HepG2 (cell line): ENCODE measurements around the gene HSD3B7. TPM values are rescaled to one million over a fixed set of nuclear protein-coding genes. Genes with fewer than 3 reads are reported as not detected.
A peak's percentile ranks its signal among the peaks of the same experiment; 100 is the strongest.

Experiments used
- CENPT ChIP-seq: sonication (generic); formaldehyde crosslinking; IDR thresholded peaks from 2 replicates; pipeline ENCODE4 v1.8.0; 2022; ENCODE audit warnings: low read depth, mild to moderate bottlenecking, moderate library complexity, missing genetic modification reagents
- DNMT3B ChIP-seq: conservative IDR thresholded peaks from 2 replicates; pipeline ENCODE4 v1.6.1; 2016; ENCODE audit warnings: missing biosample characterization, control low read depth
- FOXC1 ChIP-seq: sonication (generic); formaldehyde crosslinking; IDR thresholded peaks from 2 replicates; pipeline ENCODE4 v1.8.0; 2022; ENCODE audit warnings: mild to moderate bottlenecking, missing genetic modification reagents, borderline replicate concordance
- HCFC1 ChIP-seq: fragments of 150-350 bp; IDR thresholded peaks from 2 replicates; pipeline ENCODE4 v1.6.1; 2014; ENCODE audit warnings: low read depth, low read length
- HNRNPK ChIP-seq: fragments of 200-400 bp; formaldehyde crosslinking; IDR thresholded peaks from 2 replicates; pipeline ENCODE4 v1.6.1; 2018; ENCODE audit warnings: low read length, low read depth, moderate library complexity, mild to moderate bottlenecking; ENCODE audit not compliant: poor library complexity, severe bottlenecking
- MED1 ChIP-seq: sonication (generic); formaldehyde crosslinking; IDR thresholded peaks from 2 replicates; pipeline ENCODE4 v1.4.0; 2020; ENCODE audit warnings: missing genetic modification reagents
- MEIS1 ChIP-seq: sonication (generic); formaldehyde crosslinking; IDR thresholded peaks from 2 replicates; pipeline ENCODE4 v1.9.0; 2021; ENCODE audit warnings: mild to moderate bottlenecking, missing genetic modification reagents, moderate library complexity, borderline replicate concordance
- RXRA ChIP-seq: sonication (generic); formaldehyde crosslinking; IDR thresholded peaks from 2 replicates; pipeline ENCODE4 v1.5.1; 2020; ENCODE audit warnings: missing genetic modification reagents
- U2AF2 ChIP-seq: fragments of 200-400 bp; formaldehyde crosslinking; IDR thresholded peaks from 2 replicates; pipeline ENCODE4 v1.6.1; 2017; ENCODE audit warnings: low read depth, mild to moderate bottlenecking, low read length
- ZBTB42 ChIP-seq: sonication (generic); formaldehyde crosslinking; IDR thresholded peaks from 2 replicates; pipeline ENCODE4 v1.5.0; 2020; ENCODE audit warnings: mild to moderate bottlenecking, missing genetic modification reagents
- ZBTB8A ChIP-seq: sonication (generic); formaldehyde crosslinking; IDR thresholded peaks from 2 replicates; pipeline ENCODE4 v1.4.0; 2020; ENCODE audit warnings: mild to moderate bottlenecking, low read depth, missing genetic modification reagents, borderline replicate concordance
- ZFP90 ChIP-seq: sonication (generic); formaldehyde crosslinking; IDR thresholded peaks from 2 replicates; pipeline ENCODE4 v1.8.0; 2022; ENCODE audit warnings: missing genetic modification reagents, mild to moderate bottlenecking, inconsistent platforms, borderline replicate concordance
- ZNF326 ChIP-seq: sonication (generic); formaldehyde crosslinking; IDR thresholded peaks from 2 replicates; pipeline ENCODE4 v1.4.0; 2020; ENCODE audit warnings: missing genetic modification reagents, borderline replicate concordance
- ZNF788 ChIP-seq: sonication (generic); formaldehyde crosslinking; IDR thresholded peaks from 2 replicates; pipeline ENCODE4 v1.5.0; 2020; ENCODE audit warnings: mild to moderate bottlenecking, missing genetic modification reagents, borderline replicate concordance
- ZSCAN31 ChIP-seq: sonication (generic); formaldehyde crosslinking; IDR thresholded peaks from 2 replicates; pipeline ENCODE4 v1.5.0; 2020; ENCODE audit warnings: low read depth, mild to moderate bottlenecking, missing genetic modification reagents
- polyA plus RNA-seq, 8 experiments: library from polyadenylated mRNA; depleted of rRNA in 3 of 8; stranded (reverse) in 7 of 8; unstranded in 1 of 8; fragments of >200 nt; fragmentation: Illumina TruSeq in 4 of 8; extraction: Trizol in 4 of 8; gene quantifications; 2 replicates each; pipeline versions ENCODE4 v1.2.1 to v1.2.3, GENCODE V29; 2011 to 2016; ENCODE audit warnings: low read depth in 4 of 8, missing spikeins in 1 of 8, mixed read lengths in 1 of 8; ENCODE audit not compliant: insufficient read depth in 1 of 8
- total RNA-seq, 5 experiments: library from RNA; depleted of rRNA; stranded (reverse); fragments of >200 nt; fragmentation: Illumina TruSeq; extraction: Trizol; gene quantifications; 2 replicates each; pipeline ENCODE4 v1.2.3, GENCODE V29; 2016; ENCODE audit warnings: low read depth in 1 of 5
- TF ChIP-seq, protein P1 (sequence below): sonication (generic); formaldehyde crosslinking; IDR thresholded peaks from 2 replicates; pipeline ENCODE4 v1.8.1; 2022; ENCODE audit warnings: mild to moderate bottlenecking, missing genetic modification reagents
- TF ChIP-seq, protein P2 (sequence below): sonication (generic); formaldehyde crosslinking; IDR thresholded peaks from 2 replicates; pipeline ENCODE4 v1.8.1; 2022; ENCODE audit warnings: low read depth, mild to moderate bottlenecking, missing genetic modification reagents
- TF ChIP-seq, protein P3 (sequence below): sonication (generic); formaldehyde crosslinking; IDR thresholded peaks from 2 replicates; pipeline ENCODE4 v1.4.0; 2020; ENCODE audit warnings: missing genetic modification reagents, mild to moderate bottlenecking, borderline replicate concordance
- TF ChIP-seq, protein P4 (sequence below): sonication (generic); formaldehyde crosslinking; conservative IDR thresholded peaks from 2 replicates; pipeline ENCODE4 v1.8.1; 2023; ENCODE audit warnings: missing genetic modification reagents

HSD3B7 gene
- total and polyA plus RNA-seq, 2 of the 13 experiments (the other 11 are each of a cell fraction or from before 2014, with no cell fraction given), result 32.9 to 69.7 TPM

DNA sequence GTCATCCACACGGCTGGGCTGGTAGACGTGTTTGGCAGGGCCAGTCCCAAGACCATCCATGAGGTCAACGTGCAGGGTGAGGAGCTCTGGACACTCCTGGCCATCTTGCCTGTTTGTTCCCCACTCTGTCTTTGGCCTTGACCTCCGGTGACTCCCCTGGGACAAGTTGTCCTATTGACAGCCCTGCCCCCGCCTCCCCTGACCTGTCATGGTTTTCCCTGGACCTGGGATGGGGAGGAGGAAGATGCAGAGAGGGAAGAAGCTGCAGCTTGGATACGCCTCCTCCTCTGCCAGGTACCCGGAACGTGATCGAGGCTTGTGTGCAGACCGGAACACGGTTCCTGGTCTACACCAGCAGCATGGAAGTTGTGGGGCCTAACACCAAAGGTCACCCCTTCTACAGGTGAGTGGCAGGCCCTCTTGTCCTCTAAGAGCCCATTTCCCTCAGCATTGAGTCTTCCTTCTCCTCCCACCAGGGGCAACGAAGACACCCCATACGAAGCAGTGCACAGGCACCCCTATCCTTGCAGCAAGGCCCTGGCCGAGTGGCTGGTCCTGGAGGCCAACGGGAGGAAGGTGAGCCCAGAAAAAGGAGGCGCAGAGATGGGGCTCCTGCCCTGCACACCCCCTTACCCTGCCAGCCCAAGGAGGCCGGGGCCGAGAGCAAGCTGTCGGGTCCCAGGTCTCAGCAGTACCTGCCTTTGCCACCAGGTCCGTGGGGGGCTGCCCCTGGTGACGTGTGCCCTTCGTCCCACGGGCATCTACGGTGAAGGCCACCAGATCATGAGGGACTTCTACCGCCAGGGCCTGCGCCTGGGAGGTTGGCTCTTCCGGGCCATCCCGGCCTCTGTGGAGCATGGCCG lies 1.4 kb downstream of the HSD3B7 start (continued):
- TF ChIP-seq ZBTB42 (CRISPR knock-in tag) (no peak), ZFP90 (no peak; the same call in 1 of the 2 replicates), ZSCAN31 (CRISPR knock-in tag) (no peak), ZBTB8A (CRISPR knock-in tag) (no peak), DNMT3B (CRISPR knock-in tag) (no peak), FOXC1 (0 out of 2 replicates have a peak, but pooled peaks have one; percentile 20), RXRA (peak; percentile 90), CENPT (0 out of 2 replicates have a peak, but pooled peaks have one; percentile 68), HCFC1 (no peak), U2AF2 (no peak), MEIS1 (CRISPR knock-in tag) (no peak; the same call in 1 of the 2 replicates), ZNF788 (CRISPR knock-in tag) (peak; percentile 59; the same call in 1 of the 2 replicates), ZNF326 (CRISPR knock-in tag) (no peak), HNRNPK (no peak), MED1 (CRISPR knock-in tag) (no peak)
- TF ChIP-seq, protein P1, sequence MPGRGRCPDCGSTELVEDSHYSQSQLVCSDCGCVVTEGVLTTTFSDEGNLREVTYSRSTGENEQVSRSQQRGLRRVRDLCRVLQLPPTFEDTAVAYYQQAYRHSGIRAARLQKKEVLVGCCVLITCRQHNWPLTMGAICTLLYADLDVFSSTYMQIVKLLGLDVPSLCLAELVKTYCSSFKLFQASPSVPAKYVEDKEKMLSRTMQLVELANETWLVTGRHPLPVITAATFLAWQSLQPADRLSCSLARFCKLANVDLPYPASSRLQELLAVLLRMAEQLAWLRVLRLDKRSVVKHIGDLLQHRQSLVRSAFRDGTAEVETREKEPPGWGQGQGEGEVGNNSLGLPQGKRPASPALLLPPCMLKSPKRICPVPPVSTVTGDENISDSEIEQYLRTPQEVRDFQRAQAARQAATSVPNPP, result no peak
- TF ChIP-seq, protein P2, sequence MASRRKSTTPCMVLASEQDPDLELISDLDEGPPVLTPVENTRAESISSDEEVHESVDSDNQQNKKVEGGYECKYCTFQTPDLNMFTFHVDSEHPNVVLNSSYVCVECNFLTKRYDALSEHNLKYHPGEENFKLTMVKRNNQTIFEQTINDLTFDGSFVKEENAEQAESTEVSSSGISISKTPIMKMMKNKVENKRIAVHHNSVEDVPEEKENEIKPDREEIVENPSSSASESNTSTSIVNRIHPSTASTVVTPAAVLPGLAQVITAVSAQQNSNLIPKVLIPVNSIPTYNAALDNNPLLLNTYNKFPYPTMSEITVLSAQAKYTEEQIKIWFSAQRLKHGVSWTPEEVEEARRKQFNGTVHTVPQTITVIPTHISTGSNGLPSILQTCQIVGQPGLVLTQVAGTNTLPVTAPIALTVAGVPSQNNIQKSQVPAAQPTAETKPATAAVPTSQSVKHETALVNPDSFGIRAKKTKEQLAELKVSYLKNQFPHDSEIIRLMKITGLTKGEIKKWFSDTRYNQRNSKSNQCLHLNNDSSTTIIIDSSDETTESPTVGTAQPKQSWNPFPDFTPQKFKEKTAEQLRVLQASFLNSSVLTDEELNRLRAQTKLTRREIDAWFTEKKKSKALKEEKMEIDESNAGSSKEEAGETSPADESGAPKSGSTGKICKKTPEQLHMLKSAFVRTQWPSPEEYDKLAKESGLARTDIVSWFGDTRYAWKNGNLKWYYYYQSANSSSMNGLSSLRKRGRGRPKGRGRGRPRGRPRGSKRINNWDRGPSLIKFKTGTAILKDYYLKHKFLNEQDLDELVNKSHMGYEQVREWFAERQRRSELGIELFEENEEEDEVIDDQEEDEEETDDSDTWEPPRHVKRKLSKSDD (CRISPR knock-in tag), result no peak
- TF ChIP-seq, protein P3, sequence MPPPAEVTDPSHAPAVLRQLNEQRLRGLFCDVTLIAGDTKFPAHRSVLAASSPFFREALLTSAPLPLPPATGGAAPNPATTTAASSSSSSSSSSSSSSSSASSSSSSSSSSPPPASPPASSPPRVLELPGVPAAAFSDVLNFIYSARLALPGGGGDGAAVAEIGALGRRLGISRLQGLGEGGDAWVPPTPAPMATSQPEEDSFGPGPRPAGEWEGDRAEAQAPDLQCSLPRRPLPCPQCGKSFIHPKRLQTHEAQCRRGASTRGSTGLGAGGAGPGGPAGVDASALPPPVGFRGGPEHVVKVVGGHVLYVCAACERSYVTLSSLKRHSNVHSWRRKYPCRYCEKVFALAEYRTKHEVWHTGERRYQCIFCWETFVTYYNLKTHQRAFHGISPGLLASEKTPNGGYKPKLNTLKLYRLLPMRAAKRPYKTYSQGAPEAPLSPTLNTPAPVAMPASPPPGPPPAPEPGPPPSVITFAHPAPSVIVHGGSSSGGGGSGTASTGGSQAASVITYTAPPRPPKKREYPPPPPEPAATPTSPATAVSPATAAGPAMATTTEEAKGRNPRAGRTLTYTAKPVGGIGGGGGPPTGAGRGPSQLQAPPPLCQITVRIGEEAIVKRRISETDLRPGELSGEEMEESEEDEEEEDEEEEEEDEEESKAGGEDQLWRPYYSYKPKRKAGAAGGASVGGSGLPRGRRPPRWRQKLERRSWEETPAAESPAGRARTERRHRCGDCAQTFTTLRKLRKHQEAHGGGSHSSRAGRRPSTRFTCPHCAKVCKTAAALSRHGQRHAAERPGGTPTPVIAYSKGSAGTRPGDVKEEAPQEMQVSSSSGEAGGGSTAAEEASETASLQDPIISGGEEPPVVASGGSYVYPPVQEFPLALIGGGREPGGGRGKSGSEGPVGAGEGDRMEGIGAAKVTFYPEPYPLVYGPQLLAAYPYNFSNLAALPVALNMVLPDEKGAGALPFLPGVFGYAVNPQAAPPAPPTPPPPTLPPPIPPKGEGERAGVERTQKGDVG (CRISPR knock-in tag), result no peak
- TF ChIP-seq, protein P4, sequence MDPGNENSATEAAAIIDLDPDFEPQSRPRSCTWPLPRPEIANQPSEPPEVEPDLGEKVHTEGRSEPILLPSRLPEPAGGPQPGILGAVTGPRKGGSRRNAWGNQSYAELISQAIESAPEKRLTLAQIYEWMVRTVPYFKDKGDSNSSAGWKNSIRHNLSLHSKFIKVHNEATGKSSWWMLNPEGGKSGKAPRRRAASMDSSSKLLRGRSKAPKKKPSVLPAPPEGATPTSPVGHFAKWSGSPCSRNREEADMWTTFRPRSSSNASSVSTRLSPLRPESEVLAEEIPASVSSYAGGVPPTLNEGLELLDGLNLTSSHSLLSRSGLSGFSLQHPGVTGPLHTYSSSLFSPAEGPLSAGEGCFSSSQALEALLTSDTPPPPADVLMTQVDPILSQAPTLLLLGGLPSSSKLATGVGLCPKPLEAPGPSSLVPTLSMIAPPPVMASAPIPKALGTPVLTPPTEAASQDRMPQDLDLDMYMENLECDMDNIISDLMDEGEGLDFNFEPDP (CRISPR knock-in tag), result 0 out of 2 replicates have a peak, but pooled peaks have one; percentile 75
